Neural progenitor cell (in vitro differentiated cells): Measurements from ENCODE around the gene ARHGEF4. TPM values are rescaled to one million over a fixed set of nuclear protein-coding genes. Genes with fewer than 3 reads are reported as not detected.
"Not testable (repeated sequence)": the region's sequence is repeated elsewhere in the genome, so short reads cannot be mapped to it uniquely, and the experiment has no call there.

Source experiments
- DNase-seq: peaks from one replicate; pipeline ENCODE4 v3.0.0-alpha.2; 2016; ENCODE audit warnings: low spot score
- H2AFZ ChIP-seq: fragments of 200-600 bp; sonication (generic); replicated peaks from 2 replicates; pipeline ENCODE4 v1.6.1; 2016; ENCODE audit warnings: antibody characterized with exemption
- H3F3A ChIP-seq: fragments of 200-600 bp; sonication (generic); 2 replicates; pipeline ENCODE4 v1.6.1; 2016; ENCODE audit warnings: antibody characterized with exemption, low read depth
- H3K27ac ChIP-seq: fragments of 200-600 bp; sonication (generic); 2 replicates; pipeline ENCODE4 v1.5.1; 2016; ENCODE audit warnings: mild to moderate bottlenecking
- H3K27me3 ChIP-seq: fragments of 200-600 bp; sonication (generic); 2 replicates; pipeline ENCODE4 v1.6.1; 2016; ENCODE audit warnings: mild to moderate bottlenecking, moderate library complexity
- H3K36me3 ChIP-seq: fragments of 200-600 bp; sonication (generic); 2 replicates; pipeline ENCODE4 v1.5.1; 2016
- H3K4me1 ChIP-seq: fragments of 200-600 bp; sonication (generic); 2 replicates; pipeline ENCODE4 v1.6.1; 2016; ENCODE audit warnings: mixed run types
- H3K4me2 ChIP-seq: fragments of 200-600 bp; sonication (generic); 2 replicates; pipeline ENCODE4 v1.6.1; 2016
- H3K4me3 ChIP-seq: fragments of 200-600 bp; sonication (generic); 2 replicates; pipeline ENCODE4 v1.5.1; 2016
- H3K79me2 ChIP-seq: fragments of 200-600 bp; sonication (generic); 2 replicates; pipeline ENCODE4 v1.6.1; 2016; ENCODE audit warnings: low read depth
- H3K9ac ChIP-seq: fragments of 200-600 bp; sonication (generic); 2 replicates; pipeline ENCODE4 v1.6.1; 2016
- H3K9me3 ChIP-seq: fragments of 200-600 bp; sonication (generic); 2 replicates; pipeline ENCODE4 v1.5.1; 2016; ENCODE audit warnings: low read depth
- H4K20me1 ChIP-seq: fragments of 200-600 bp; sonication (generic); 2 replicates; pipeline ENCODE4 v1.6.1; 2016; ENCODE audit warnings: low read depth
- H3K27ac Mint-ChIP-seq: 3 replicates; pipeline ENCODE4 v1.8.0; 2021; ENCODE audit warnings: mixed read lengths
- H3K27me3 Mint-ChIP-seq: 2 replicates; pipeline ENCODE4 v1.8.0; 2022; ENCODE audit warnings: low read depth, mild to moderate bottlenecking, inconsistent platforms, moderate library complexity, mixed read lengths; ENCODE audit not compliant: insufficient read depth
- H3K36me3 Mint-ChIP-seq: 3 replicates; pipeline ENCODE4 v1.8.0; 2021; ENCODE audit warnings: mixed read lengths
- H3K4me1 Mint-ChIP-seq: 3 replicates; pipeline ENCODE4 v1.8.0; 2021; ENCODE audit warnings: mixed read lengths
- H3K4me3 Mint-ChIP-seq: 3 replicates; pipeline ENCODE4 v1.8.0; 2021; ENCODE audit warnings: mild to moderate bottlenecking, moderate library complexity, mixed read lengths
- H3K9me3 Mint-ChIP-seq: 3 replicates; pipeline ENCODE4 v1.8.0; 2020; ENCODE audit warnings: mixed read lengths
- CTCF ChIP-seq: fragments of 200-600 bp; sonication (generic); IDR thresholded peaks from 2 replicates; pipeline ENCODE4 v1.5.1; 2017; ENCODE audit warnings: antibody characterized with exemption, mild to moderate bottlenecking
- EZH2 ChIP-seq: fragments of 200-600 bp; sonication (generic); IDR thresholded peaks from 2 replicates; pipeline ENCODE4 v1.6.1; 2017; ENCODE audit warnings: antibody characterized with exemption, mild to moderate bottlenecking, moderate library complexity
- EZH2phosphoT487 ChIP-seq: fragments of 200-600 bp; sonication (generic); IDR thresholded peaks from 2 replicates; pipeline ENCODE4 v1.6.1; 2017; ENCODE audit warnings: antibody characterized with exemption
- total RNA-seq: library from RNA; depleted of rRNA; stranded (reverse); fragments of >200 nt; gene quantifications from 2 replicates; pipeline ENCODE4 v1.2.3, GENCODE V29; 2015; ENCODE audit warnings: low replicate concordance

Gene ARHGEF4
- total RNA-seq, 1 donor from 2014 or later = 22.8 TPM

- Histone ChIP-seq H3K9ac (no peak overlapping the region), H3F3A (no peaks in the 10 kb centered on the region), H3K4me1 (peaks cover 19% of the 10 kb centered on the region), H3K79me2 (no peaks in the 10 kb centered on the region), H3K27ac (no peak overlapping the region), H4K20me1 (no peaks in the 10 kb centered on the region), H3K4me3 (no peak overlapping the region), H3K4me2 (peak overlapping the region; percentile 27), H3K36me3 (no peaks in the 10 kb centered on the region), H3K9me3 (no peaks in the 10 kb centered on the region), H3K27me3 (no peaks in the 10 kb centered on the region), H2AFZ (peak overlapping the region; percentile 83)
- peaks cover 6% of the 10 kb centered on the region for H3K9me3 Mint-ChIP-seq
- no peaks in the 10 kb centered on the region for H3K36me3 Mint-ChIP-seq
- DNase-seq = peak; percentile 40
- peaks cover 33% of the 10 kb centered on the region for H3K4me1 Mint-ChIP-seq
- H3K27ac Mint-ChIP-seq = no peak overlapping the region
- peaks cover under 1% of the 10 kb centered on the region for H3K27me3 Mint-ChIP-seq
- H3K4me3 Mint-ChIP-seq = no peak overlapping the region
- TF ChIP-seq CTCF = no peak
- no peak for TF ChIP-seq EZH2
- no peak for TF ChIP-seq EZH2phosphoT487
Observed at GRCh38 chr2:130896813-130897212, 60.1 kb downstream of the ARHGEF4 start.

- Mint-ChIP-seq H3K27ac (no peak overlapping the region), H3K36me3 (no peaks in the 10 kb centered on the region), H3K4me3 (no peak overlapping the region), H3K4me1 (peaks cover 29% of the 10 kb centered on the region), H3K9me3 (peaks cover 6% of the 10 kb centered on the region), H3K27me3 (peaks cover 2% of the 10 kb centered on the region)
- no peaks in the 10 kb centered on the region for H3F3A ChIP-seq
- no peak overlapping the region for H3K27ac ChIP-seq
- no peaks in the 10 kb centered on the region for H3K79me2 ChIP-seq
- no peak for DNase-seq
- TF ChIP-seq CTCF (no peak), EZH2phosphoT487 (no peak), EZH2 (no peak)
- H3K4me1 ChIP-seq = peaks cover 19% of the 10 kb centered on the region
- no peak overlapping the region for H2AFZ ChIP-seq
- no peaks in the 10 kb centered on the region for H4K20me1 ChIP-seq
- no peaks in the 10 kb centered on the region for H3K27me3 ChIP-seq
- no peak overlapping the region for H3K4me3 ChIP-seq
- no peaks in the 10 kb centered on the region for H3K9me3 ChIP-seq
- H3K9ac ChIP-seq = no peak overlapping the region
- H3K36me3 ChIP-seq = no peaks in the 10 kb centered on the region
- H3K4me2 ChIP-seq = no peak overlapping the region
Observed at GRCh38 chr2:130898553-130898952, 61.8 kb downstream of the ARHGEF4 start.

- H3K9ac ChIP-seq = no peak overlapping the region
- no peak overlapping the region for H2AFZ ChIP-seq
- H3K27ac ChIP-seq = no peak overlapping the region
- no peaks in the 10 kb centered on the region for H4K20me1 ChIP-seq
- no peaks in the 10 kb centered on the region for H3K9me3 ChIP-seq
- Mint-ChIP-seq H3K4me3 (no peak overlapping the region), H3K4me1 (peaks cover 29% of the 10 kb centered on the region), H3K36me3 (no peaks in the 10 kb centered on the region), H3K9me3 (peaks cover 7% of the 10 kb centered on the region), H3K27me3 (peaks cover 2% of the 10 kb centered on the region), H3K27ac (no peak overlapping the region)
- H3F3A ChIP-seq = no peaks in the 10 kb centered on the region
- no peaks in the 10 kb centered on the region for H3K79me2 ChIP-seq
- no peaks in the 10 kb centered on the region for H3K27me3 ChIP-seq
- no peaks in the 10 kb centered on the region for H3K36me3 ChIP-seq
- no peak for TF ChIP-seq EZH2phosphoT487
- DNase-seq = no peak
- H3K4me3 ChIP-seq = no peak overlapping the region
- H3K4me2 ChIP-seq = no peak overlapping the region
- peaks cover 19% of the 10 kb centered on the region for H3K4me1 ChIP-seq
Observed at GRCh38 chr2:130899306-130899705, 62.6 kb downstream of the ARHGEF4 start.

DNA sequence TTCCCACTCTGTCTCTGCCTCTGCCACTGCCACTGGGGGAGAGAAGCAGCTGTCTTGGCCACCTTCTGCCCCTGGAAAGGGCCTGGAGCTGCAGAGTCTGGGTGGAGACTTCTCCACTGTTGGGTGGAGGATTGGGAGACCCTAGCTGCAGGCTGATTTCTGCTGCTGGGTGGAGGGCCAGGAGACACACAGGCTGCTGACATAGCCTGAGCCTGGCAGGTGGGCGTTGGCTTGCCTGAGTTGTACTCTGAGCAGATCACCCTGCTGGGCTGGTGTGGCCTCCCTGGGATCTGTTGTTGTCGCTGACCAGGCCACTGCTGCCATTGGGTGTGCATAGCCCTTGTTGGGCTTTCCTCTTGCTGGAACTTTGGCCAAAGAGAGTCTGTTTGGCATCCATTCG, 64.3 kb downstream of the ARHGEF4 start:
- TF ChIP-seq EZH2 (no peak), CTCF (no peak), EZH2phosphoT487 (no peak)

GRCh38 chr2:130901626-130902025, 64.9 kb downstream of the ARHGEF4 start:
- H3K4me1 Mint-ChIP-seq = peaks cover 28% of the 10 kb centered on the region
- not testable (repeated sequence) for H3K36me3 ChIP-seq, H3K27me3 ChIP-seq, H3K4me3 ChIP-seq, H2AFZ ChIP-seq, H3K36me3 Mint-ChIP-seq, H3K27me3 Mint-ChIP-seq, H3K9ac ChIP-seq, DNase-seq, H3F3A ChIP-seq, H3K4me3 Mint-ChIP-seq, H3K27ac ChIP-seq, H3K79me2 ChIP-seq, H4K20me1 ChIP-seq, H3K4me2 ChIP-seq, H3K9me3 ChIP-seq, H3K9me3 Mint-ChIP-seq, H3K27ac Mint-ChIP-seq
- peaks cover 17% of the 10 kb centered on the region for H3K4me1 ChIP-seq

More for the DNA sequence above, 64.3 kb downstream of the ARHGEF4 start:
- no peaks in the 10 kb centered on the region for H3K27me3 ChIP-seq
- H3K9me3 ChIP-seq = peaks cover 4% of the 10 kb centered on the region
- no peaks in the 10 kb centered on the region for H3F3A ChIP-seq
- H3K4me3 ChIP-seq = no peak overlapping the region
- no peak overlapping the region for H2AFZ ChIP-seq
- no peak overlapping the region for H3K4me3 Mint-ChIP-seq
- no peak overlapping the region for H3K27ac ChIP-seq
- peaks cover 4% of the 10 kb centered on the region for H3K9me3 Mint-ChIP-seq
- no peaks in the 10 kb centered on the region for H3K36me3 Mint-ChIP-seq
- H3K9ac ChIP-seq = no peak overlapping the region
- H4K20me1 ChIP-seq = no peaks in the 10 kb centered on the region
- peaks cover 29% of the 10 kb centered on the region for H3K4me1 Mint-ChIP-seq
- H3K27me3 Mint-ChIP-seq = peaks cover 2% of the 10 kb centered on the region
- no peaks in the 10 kb centered on the region for H3K79me2 ChIP-seq
- H3K36me3 ChIP-seq = no peaks in the 10 kb centered on the region
- H3K4me1 ChIP-seq = peaks cover 19% of the 10 kb centered on the region
- H3K27ac Mint-ChIP-seq = no peak overlapping the region
- H3K4me2 ChIP-seq = peak overlapping the region; percentile 10
- no peak for DNase-seq
